Hepatocyte (in vitro differentiated cells): ENCODE data around the gene AARSD1.

Source experiments
- CTCF ChIP-seq: fragments of 200-600 bp; sonication (generic); IDR thresholded peaks from 2 replicates; pipeline ENCODE4 v1.5.1; 2016; ENCODE audit warnings: antibody characterized with exemption, mild to moderate bottlenecking; ENCODE audit not compliant: poor library complexity
- EZH2 ChIP-seq: fragments of 200-600 bp; sonication (generic); IDR thresholded peaks from 2 replicates; pipeline ENCODE4 v1.6.1; 2016; ENCODE audit warnings: antibody characterized with exemption, mild to moderate bottlenecking, borderline replicate concordance
- EZH2phosphoT487 ChIP-seq: fragments of 200-600 bp; sonication (generic); IDR thresholded peaks from one replicate; pipeline ENCODE4 v1.6.1; 2018; ENCODE audit warnings: antibody characterized with exemption, mild to moderate bottlenecking, low read depth, moderate library complexity; ENCODE audit not compliant: unreplicated experiment, severe bottlenecking

- no peak for TF ChIP-seq CTCF
- TF ChIP-seq EZH2, result no peak
- no peak for TF ChIP-seq EZH2phosphoT487
Observed at GRCh38 chr17:42901535-42902229, 62.6 kb downstream of the AARSD1 start.
